ENCODE results near the gene PHF12. TPM values are rescaled to one million over a fixed set of nuclear protein-coding genes. Genes with fewer than 3 reads are reported as not detected.

PHF12 gene
- total and polyA plus RNA-seq, 2 of the 13 experiments (the other 11 are each of a cell fraction or from before 2014, with no cell fraction given) = 9.8 to 17.1 TPM

GRCh38 chr17:28951991-28952975, 965 bp upstream of the PHF12 start (continued):
- TF ChIP-seq ZFP82 (CRISPR knock-in tag; IDR thresholded peaks at IDR 0.05; ENCODE audit: borderline replicate concordance) = peak; percentile 87; the same call in 1 of the 2 replicates
- TF ChIP-seq ZNF589 (CRISPR knock-in tag; conservative IDR thresholded peaks at IDR 0.05) = peak; percentile 45; the same call in 1 of the 2 replicates
- peak; percentile 73 for TF ChIP-seq DMAP1 (CRISPR knock-in tag; IDR thresholded peaks at IDR 0.05)
- no peak for TF ChIP-seq KLF11 (CRISPR knock-in tag; IDR thresholded peaks at IDR 0.05)
- TF ChIP-seq RARG (CRISPR knock-in tag; IDR thresholded peaks at IDR 0.05; ENCODE audit: low read depth) = 0 out of 2 replicates have a peak, but pooled peaks have one; percentile 58
- TF ChIP-seq SNAPC5 (CRISPR knock-in tag; IDR thresholded peaks at IDR 0.05; ENCODE audit: borderline replicate concordance) = no peak
- 0 out of 2 replicates have a peak, but pooled peaks have one; percentile 64 for TF ChIP-seq ZNF879 (CRISPR knock-in tag; IDR thresholded peaks at IDR 0.05)
- 0 out of 2 replicates have a peak, but pooled peaks have one; percentile 10 for TF ChIP-seq ZNF710 (CRISPR knock-in tag; IDR thresholded peaks at IDR 0.05; ENCODE audit: borderline replicate concordance)
- 0 out of 2 replicates have a peak, but pooled peaks have one; percentile 61 for TF ChIP-seq ZMAT3 (CRISPR knock-in tag; conservative IDR thresholded peaks at IDR 0.05)
- TF ChIP-seq REPIN1 (CRISPR knock-in tag; IDR thresholded peaks at IDR 0.05; ENCODE audit: borderline replicate concordance, low read depth) = peak; percentile 71
- TF ChIP-seq TBL1XR1 (IDR thresholded peaks at IDR 0.05; ENCODE audit: borderline replicate concordance, low read length, partially characterized antibody) = peak; percentile 88
- TF ChIP-seq GTF2F1 (IDR thresholded peaks at IDR 0.05; ENCODE audit: low read length) = 0 out of 2 replicates have a peak, but pooled peaks have one; percentile 38
- TF ChIP-seq TRIM24 (CRISPR knock-in tag; IDR thresholded peaks at IDR 0.05) = no peak
- TF ChIP-seq ZNF234 (CRISPR knock-in tag; conservative IDR thresholded peaks at IDR 0.05) = no peak
- TF ChIP-seq TEF (CRISPR knock-in tag; IDR thresholded peaks at IDR 0.05) = no peak
- TF ChIP-seq TARDBP (CRISPR knock-in tag; IDR thresholded peaks at IDR 0.05) = peak; percentile 85
- TF ChIP-seq SKIL (CRISPR knock-in tag; IDR thresholded peaks at IDR 0.05; ENCODE audit: borderline replicate concordance) = no peak
